ENCODE results near the gene SBF2.
"Not testable (repeated sequence)": the region's sequence is repeated elsewhere in the genome, so short reads cannot be mapped to it uniquely, and the experiment has no call there.

Gene SBF2

DNA sequence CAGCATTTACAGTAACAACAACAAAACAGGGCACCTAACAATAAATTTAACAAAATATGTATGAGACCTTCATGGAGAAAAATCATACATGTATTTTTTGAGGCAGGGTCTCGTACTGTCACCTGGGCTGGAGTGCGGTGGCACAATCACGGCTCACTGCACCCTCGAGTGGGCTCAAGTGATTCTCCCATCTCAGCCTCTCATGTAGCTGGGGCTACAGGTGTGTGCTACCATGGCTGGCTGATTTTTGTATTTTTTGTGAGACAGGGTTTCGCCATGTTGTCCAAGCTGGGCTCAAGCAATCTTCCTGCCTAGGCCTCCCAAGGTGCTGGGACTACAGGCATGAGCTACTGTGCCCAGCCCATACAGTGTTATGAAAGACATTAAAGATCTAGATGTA is 352.0 kb downstream of the SBF2 start:
- no peak for DNase-seq

DNA sequence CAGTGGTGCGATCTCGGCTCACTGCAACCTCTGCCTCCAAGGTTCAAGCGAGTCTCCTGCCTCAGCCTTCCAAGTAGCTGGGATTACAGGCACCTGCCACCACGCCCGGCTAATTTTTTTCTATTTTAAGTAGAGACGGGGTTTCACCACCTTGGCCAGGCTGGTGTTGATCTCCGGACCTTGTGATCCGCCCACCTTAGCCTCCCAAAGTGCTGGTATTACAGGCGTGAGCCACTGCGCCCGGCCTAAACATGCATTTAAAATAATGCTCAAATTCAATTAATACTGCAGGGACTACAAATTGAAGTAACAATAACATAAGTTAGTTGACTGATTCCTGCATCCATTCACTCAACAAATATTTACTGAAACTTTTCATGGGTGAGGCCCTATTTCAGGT is 354.9 kb downstream of the SBF2 start:
- not testable (repeated sequence) for DNase-seq

DNA sequence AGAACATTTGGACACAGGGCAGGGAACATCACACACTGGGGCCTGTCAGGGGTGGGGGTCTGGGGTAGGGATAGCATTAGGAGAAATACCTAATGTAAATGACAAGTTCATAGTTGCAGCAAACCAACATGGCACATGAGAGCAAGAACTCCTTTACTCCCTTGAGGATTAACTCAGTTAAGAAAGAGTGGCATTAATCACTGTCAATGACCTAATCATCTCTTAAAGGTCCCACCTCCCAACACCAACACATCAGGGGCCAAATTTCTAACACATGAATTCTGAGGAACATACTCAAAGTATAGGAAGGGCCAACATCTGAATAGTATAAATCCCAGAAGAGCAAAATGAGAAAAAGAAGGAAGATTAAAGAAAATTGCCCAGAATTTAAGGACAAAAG is 357.3 kb downstream of the SBF2 start:
- DNase-seq: no peak

DNA sequence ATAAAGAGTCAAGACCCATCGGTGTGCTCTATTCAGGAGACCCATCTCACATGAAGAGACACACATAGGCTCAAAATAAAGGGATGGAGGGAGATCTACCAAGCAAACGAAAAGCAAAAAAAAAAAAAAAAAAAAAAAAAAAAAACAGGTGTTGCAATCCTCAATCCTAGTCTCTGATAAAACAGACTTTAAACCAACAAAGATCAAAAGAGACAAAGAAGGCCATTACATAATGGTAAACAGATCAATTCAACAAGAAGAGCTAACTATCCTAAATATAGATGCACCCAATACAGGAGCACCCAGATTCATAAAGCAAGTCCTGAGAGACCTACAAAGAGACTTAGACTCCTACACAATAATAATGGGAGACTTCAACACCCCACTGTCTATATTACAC is 361.2 kb downstream of the SBF2 start:
- not testable (repeated sequence) for DNase-seq

DNA sequence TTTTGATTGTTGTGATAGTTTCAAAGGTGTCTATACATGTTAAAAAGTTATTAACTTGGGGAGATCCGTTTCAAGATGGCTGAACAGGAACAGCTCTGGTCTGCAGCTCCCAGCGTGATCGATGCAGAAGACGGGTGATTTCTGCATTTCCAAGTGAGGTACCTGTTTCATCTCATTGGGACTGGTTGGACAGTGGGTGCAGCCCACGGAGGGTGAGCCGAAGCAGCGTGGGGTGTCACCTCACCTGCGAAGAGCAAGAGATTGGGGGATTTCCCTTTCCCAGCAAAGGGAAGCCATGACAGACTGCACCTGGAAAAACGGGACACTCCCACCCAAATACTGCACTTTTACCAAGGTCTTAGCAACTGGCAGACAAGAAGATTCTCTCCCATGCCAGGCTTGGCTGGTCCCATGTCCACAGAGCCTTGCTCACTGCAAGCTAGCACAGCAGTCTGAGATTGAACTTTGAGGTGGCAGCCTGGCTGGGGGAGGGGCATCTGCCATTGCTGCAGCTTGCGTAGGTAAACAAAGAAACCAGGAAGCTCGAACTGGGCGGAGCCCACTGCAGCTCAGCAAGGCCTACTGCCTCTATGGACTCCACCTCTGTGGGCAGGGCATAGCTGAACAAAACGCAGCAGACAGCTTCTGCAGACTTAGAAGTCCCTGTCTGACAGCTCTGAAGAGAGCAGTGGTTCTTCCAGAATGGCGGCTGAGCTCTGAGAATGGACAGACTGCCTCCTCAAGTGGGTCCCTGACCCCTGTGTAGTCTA is 363.3 kb downstream of the SBF2 start:
- not testable (repeated sequence) for DNase-seq

DNA sequence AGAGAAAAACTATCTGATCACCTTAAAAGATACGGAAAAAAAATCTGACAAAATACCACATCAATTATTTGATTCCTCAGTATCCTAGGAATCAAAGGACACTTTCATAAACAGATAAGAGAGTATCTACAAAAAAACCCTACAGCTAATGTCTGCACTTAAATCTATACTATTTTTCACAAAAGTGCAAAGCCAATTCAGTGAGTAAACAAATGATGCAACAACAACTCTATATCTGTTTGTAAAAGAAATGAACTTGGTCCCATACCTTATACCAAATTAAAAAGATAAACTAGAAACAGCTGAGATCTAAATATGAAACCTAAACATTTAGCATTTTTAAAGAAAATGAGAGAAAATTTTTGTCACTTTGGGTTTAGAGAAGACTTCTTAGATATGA is 366.3 kb downstream of the SBF2 start:
- DNase-seq: no peak

DNA sequence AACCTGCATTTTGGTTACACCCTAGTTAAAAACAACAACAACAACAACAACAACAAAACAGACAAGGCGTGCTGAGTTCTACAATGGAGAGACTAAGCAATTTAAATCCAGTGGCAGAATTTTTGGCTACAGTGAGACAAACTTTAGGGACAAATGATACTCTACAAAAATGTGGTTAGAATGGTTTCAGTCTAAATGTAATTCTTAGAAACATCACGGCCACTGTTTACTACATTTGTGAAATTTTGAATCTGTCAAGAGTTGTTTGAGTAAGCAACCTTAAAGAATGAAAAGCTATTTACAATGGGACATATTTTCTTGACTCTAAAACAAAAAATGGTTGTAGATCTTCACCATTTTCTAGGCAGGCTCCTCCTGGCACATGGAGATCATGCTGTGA is 370.7 kb downstream of the SBF2 start:
- no peak for DNase-seq

DNA sequence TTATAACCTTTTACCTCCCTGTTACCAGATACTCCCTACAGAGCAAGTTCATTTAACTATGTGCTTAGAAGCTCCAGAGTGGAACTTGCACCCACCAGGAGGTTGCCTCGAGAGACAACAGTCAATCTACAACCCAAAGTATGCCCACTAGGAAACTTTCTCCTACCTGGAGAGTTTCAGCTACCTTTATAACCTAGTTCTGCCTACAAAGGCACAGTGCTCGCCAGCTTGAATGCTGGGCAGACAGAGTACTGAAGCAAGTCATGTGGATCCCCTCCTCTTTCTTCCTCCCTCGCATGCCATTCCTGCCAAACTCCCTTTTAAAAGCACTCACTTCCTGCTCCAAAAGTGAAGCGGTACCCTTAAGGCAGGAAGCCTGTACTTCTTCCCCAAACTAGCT is 371.2 kb downstream of the SBF2 start:
- DNase-seq: no peak

DNA sequence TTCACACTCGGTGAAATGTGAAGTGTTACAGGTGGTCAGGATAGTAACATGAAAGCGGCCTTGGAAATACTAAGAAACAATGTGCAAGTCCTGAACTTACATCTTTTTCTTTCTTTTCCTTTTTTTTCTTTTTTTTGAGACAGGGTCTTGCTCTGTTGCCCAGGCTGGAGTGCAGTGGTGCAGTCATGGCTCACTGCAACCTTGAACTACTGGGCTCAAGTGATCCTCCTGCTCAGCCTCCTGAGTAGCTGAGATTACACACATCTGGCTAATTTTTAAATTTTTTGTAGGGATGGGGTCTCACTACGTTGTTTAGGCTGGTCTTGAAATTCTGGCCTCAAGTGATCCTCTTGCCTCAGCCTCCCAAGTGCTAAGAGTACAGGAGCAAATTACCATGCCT is 377.5 kb downstream of the SBF2 start:
- no peak for DNase-seq

DNA sequence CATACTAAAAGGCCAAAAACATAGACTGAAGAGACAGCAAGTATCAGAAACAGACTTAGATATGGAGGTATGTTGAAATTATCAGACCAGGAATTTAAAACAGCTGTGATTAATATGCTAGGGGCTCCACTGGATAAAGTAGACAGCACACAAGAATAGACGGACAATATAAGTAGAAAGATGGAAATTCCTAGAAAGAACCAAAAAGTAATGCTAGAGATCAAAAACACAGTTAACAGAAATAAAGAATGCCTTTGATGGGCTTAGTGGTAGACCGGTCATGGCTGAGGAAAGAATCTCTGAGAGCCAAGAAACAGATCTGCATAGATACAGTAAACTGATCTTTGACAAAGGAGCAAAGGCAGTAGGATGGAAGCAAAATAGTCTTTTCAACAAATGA is 380.0 kb downstream of the SBF2 start:
- DNase-seq: no peak

DNA sequence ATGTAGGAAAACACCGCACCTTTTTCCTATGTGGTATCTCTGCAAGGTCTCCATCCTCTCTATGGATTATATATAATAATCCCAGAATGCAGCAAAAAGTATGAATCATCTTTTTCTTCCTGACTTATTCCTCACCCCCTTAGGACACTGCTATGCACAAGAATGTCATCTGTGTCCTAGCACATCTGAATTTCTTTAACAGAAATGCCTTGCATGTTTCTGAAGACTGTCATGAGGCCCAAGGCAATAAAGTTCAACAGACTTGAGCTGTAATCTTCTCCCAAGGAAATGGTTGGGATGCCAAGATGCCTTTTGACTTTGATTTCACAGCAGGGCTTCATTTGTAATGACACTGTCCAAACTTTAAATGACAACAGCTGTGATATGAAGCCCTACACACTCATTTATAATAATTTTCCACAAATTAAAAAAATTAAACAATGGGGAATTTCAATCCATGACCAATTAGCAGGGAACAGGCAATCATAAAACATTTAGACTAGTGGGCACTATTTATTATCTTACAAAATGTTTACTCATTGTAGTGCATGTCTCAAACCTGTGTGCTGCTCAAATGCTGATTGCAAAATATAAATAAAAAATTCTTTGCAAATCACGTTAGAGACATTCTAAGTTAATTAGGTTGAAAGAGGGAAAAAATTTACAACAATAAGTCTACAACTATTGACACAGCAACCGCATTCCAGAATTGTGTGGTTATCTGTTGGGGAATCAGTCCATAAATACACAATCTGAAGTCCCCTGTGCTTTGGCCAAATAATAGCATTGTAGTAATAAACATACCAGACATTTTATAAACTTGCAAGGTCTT is 387.8 kb downstream of the SBF2 start:
- no peak for DNase-seq

DNA sequence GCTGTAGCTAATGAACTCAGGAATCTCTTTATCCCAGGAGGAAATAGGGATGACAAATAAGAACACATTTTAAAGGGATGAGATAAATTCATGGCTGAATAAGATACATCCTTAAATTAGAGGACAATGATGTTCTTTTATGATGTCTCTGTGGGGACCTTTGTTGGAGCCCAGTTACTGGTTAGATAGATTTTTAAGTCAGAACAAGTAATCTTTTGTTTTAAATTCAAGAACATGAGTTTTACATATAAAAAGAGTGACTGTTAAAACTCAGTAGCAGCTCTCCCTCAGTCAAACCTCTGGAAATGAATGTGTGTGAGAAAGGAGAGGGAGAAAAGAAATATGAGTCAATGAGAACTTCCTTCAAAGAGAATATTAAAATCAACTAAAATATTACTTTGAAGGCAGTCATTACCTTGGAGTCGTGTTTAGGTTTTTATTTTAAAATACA is 388.5 kb downstream of the SBF2 start:
- DNase-seq: no peak

DNA sequence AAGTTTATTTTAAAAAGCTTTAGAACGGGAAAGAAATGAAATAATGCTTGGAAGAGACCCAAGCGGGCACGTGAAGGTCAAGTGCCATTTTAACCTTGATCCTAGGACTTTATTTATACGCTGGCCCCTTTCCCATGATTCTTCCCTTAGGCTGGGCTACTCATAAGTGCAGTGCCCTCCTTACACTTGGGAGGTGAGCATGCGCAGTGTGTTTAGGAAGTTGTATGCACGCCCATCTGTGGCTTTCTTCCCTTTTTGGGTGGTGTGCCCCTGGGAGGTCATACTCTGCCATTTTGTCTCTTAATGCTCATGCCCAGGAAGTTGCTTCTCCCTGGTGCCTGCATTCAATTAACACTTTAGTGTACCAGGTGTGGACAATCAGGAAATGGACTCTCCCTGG is 390.4 kb downstream of the SBF2 start:
- DNase-seq: no peak

DNA sequence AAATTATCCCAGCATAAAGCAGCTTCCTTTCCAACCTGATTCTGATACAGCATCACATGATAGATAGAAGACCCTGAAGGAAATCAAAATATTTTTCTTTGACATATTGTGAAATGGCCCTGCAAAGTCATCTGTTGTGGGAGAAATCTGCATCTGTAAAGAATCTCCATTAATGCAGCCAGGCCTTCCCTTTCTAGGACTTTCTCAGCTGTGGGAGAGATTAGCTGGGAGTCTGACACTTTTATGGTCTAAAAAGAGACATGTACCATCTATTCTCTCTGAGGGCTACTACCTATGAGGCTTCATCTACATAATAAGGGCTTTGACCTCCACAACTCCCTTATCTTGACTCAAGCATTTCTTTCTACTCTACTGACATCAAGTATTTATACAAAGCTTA is 392.1 kb downstream of the SBF2 start:
- DNase-seq: no peak

DNA sequence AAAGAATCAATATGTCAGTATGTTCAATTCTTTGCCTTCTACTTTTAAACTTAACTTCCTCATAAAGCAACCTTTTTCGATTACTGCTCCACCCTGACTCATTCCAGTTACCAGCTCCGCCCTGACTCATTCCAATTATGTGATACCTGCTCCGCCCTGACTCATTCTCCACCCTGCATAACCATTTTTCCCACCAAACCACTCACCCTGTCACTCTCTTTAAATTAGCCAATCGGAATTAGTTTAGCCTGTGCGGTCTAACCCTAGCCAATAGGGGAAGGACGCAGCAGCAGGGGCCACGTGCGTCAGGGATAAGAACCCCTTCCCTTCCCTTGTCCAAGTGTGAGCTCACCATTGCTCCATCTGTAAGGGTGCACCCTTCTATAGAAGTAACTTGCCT is 393.8 kb downstream of the SBF2 start:
- DNase-seq: not testable (repeated sequence)

DNA sequence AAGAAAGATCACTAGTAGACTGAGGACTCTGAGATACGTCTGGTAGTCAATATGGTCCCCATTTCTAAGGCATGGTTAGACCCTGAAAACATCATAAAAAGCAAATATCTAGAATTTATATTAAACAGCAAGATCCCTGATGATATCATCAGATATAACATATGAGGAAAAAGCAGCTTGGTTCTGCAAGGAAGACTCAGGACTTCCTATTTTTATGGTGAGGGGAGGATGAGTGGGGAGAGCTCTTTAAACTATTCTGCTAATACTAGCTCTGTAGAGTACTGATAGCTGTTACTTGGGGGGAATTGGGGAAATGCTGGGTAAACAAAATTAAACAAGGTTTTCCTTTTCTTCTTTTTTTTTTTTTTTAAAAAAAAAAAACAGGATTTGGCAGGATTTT is 394.3 kb downstream of the SBF2 start:
- DNase-seq: no peak

DNA sequence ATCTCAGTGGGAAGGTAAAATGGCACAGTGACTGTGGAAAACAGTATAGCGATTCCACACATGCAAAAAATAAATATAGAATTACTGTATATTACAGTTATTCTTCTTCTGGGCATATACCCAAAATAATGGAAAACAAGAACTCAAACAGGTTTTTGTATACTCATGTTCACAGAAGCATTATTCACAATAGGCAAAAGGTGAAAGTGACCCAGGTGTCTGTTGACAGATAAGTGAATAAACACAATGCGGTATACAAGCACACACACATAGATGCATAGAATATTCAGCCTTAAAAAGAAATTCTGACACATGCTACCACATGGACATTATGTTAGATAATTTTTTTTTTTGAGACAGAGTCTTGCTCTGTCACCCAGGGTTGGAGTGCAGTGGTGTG is 397.1 kb downstream of the SBF2 start:
- no peak for DNase-seq

DNA sequence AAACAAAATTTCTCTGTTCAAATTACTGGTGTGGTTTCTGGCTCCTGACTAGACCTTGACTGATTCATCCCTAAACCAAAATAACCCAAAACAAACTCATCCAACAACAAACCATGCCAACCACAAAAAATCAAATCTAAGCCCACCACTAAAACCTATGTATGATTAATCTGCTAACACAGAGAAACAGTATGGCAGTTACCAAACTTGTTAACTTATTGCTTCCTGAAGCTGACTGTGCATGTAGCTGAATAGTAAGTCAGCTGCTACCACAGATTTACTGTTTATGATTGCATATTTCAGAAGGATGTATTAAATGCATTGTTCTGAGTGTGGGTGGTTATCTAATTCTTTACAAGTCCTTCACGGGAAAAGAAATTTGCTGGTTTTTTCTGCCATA is 399.0 kb downstream of the SBF2 start:
- no peak for DNase-seq

DNA sequence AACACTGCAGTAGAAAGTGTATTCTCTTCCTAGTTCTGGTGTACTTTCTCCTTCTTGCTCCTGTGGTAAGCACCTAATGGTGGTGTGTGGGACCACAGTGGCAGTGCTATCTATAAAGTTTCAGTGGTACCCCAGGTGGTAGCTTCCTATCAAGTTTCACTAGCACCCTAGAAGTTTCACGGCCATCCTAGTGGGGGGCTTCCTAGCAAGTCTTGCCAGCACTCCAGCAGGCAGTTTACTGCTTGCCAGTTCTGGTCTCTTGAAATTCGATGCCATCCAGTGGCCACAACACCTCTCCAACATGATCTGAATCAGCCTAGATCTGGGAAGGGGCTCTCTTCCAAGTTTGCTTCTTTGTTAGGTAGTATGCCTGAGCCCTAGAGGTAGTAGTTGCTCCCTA is 400.5 kb downstream of the SBF2 start:
- DNase-seq: no peak

DNA sequence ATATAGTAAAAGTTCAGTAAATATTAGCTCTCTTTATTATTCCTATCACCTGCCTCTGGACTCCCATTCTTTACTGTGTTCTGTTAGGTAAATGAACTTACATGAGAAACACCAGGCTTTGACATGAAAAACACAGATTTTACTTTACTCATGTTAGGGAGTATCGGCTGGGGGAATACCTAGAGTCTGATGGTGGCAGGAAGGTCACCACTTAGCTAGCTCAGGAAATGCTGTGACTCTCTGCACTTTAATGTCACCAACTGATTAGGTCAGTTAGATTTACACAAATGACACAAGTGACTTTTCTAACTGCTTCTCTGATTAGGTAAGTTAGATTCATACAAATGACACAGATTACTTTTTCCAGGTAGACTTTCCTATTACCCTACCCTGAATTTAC is 405.1 kb downstream of the SBF2 start:
- no peak for DNase-seq

DNA sequence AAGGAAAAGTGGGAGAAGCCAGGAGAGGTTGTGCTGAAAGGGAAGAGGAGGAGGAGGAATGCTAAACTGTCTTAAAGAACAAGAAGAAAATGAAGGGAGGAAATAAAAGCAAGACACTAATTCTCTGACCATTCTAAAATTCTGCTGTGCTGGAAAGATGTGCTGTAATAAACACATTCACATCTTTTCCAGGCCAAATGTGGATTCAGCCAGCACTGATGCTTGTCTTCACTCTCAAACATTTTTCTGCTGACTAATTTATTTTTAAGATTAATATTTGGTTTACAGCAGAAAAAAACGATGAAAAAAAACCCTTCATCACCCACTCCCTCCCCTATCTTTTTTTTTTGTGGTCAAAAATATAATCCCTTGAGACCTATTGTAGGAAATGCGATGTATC is 406.5 kb downstream of the SBF2 start:
- DNase-seq: no peak

DNA sequence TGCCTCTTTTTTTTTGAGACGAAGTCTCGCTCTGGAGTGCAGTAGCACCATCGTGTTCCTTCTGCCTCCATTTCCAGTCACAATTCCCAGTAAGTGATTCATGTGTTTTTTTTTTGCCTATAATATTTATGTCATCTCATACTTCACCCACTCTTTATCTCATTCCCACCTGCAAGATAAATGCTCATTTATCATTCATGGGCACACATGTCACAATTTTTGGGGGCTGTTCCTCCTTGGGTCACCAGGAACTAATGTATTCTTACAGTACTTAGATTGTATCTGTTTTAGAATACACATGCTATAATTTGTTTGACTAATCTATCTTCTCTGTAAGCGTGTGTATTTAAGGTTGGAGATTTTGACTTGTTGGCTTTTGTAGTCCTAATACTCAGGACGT is 407.4 kb downstream of the SBF2 start:
- no peak for DNase-seq

DNA sequence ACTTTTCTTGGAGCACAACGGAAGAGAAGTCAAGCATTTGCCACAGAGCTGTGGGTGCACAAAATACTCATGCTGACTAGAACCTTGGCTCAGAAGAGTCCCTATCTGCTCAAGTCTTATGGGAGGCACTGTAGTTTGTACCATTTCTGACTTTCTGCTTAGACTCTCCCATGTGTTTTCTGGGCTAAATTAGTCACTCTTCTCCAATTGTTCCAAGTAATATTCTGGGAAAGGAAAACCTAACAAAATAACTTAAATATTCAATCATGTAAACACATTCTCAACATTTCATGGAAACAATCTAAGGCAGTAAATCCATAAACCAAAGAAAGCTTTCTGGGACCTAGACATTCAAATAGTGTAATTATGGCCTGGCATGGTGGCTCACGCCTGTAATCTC is 409.4 kb downstream of the SBF2 start:
- no peak for DNase-seq

DNA sequence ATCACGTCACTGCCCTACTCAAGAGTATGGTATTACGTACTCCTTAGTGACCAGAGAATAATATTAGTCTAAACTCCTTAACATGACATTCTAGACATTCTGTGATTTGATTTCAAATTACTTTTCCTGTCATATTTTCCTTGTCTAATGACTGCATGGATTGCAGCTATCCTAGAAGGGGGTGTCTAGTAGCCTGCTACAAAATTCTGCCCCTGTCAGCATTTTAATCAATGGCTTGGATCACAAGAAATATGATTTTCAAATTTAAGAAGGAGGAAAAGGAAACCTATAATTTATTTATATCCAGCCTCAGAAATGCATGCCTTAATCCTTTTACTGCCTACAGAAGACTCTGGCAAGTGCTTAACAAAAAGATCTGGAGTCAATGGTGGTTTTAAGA is 413.4 kb downstream of the SBF2 start:
- no peak for DNase-seq

DNA sequence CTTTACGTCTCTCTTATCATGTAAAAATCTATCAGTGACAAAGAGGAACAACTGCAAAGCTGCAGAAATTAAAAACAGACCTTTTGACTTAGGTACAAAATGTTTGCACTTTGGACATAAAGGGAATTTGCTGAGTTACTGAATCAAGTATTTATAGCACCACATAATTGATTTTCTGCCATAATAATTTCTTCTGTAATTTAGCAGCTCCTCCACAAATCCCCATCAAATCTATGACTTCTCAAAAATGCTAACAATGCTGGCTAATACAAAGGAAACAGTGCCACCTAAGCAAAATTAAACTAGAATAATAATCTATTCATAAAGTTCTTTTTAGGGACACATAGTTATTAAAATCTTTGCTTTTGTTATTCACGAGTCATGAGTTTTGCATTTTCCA is 415.1 kb downstream of the SBF2 start:
- no peak for DNase-seq
